ENCODE data around the gene CGN. TPM values are rescaled to one million over a fixed set of nuclear protein-coding genes. Genes with fewer than 3 reads are reported as not detected.

The CGN gene
- total and polyA plus RNA-seq, 2 donors (not counting 1 experiment from before 2014, with no cell fraction given): 0.22 to 0.81 TPM

- Histone ChIP-seq H3K4me3 (ENCODE audit: control extremely low read depth in 1 of 5, extremely low read depth in 1 of 5, insufficient read depth in 1 of 5, low read depth in 2 of 5, low read length in 4 of 5) (no peak overlapping the region), H3K36me3 (replicated peaks in 1 of 2; ENCODE audit: control extremely low read depth in 1 of 2, control insufficient read depth in 1 of 2, extremely low read depth in 1 of 2, insufficient read depth in 2 of 2, low read length in 1 of 2) (no peaks in the 10 kb centered on the region), H3K79me2 (ENCODE audit: control insufficient read depth, insufficient read depth, low read length) (no peaks in the 10 kb centered on the region), H3K27ac (ENCODE audit: low read length in 2 of 2) (no peak overlapping the region), H3K4me2 (replicated peaks; ENCODE audit: low read depth, low read length, poor library complexity, severe bottlenecking) (no peak overlapping the region), H3K4me1 (ENCODE audit: control insufficient read depth in 2 of 2, insufficient read depth in 2 of 2, low read length in 2 of 2) (peaks cover 0 to 12% of the 10 kb centered on the region in 2 donors), H3K27me3 (replicated peaks in 1 of 4; ENCODE audit: control extremely low read depth in 1 of 4, control insufficient read depth in 3 of 4, insufficient read depth in 4 of 4, low read length in 3 of 4) (no peaks in the 10 kb centered on the region), H2AFZ (ENCODE audit: insufficient read depth, low read depth, low read length, poor library complexity, severe bottlenecking) (peak overlapping the region; percentile 25), H4K20me1 (ENCODE audit: control insufficient read depth, insufficient read depth, low read length, poor library complexity, severe bottlenecking) (no peaks in the 10 kb centered on the region), H3K9ac (ENCODE audit: low read length) (no peak overlapping the region), H3K9me3 (ENCODE audit: control extremely low read depth in 1 of 3, control insufficient read depth in 2 of 3, insufficient read depth in 1 of 3, low read length in 2 of 3) (no peaks in the 10 kb centered on the region)
- TF ChIP-seq CTCF (IDR thresholded peaks at IDR 0.05): no peak
- no peak for TF ChIP-seq EZH2 (IDR thresholded peaks at IDR 0.05; ENCODE audit: borderline replicate concordance, insufficient read depth, low read depth, low read length, poor library complexity, severe bottlenecking)
- ATAC-seq (ENCODE audit: low read depth) (no peak), DNase-seq (no peak)
- Mint-ChIP-seq H3K27ac (no peak overlapping the region), H3K4me1 (peaks cover 7% of the 10 kb centered on the region), H3K27me3 (peaks cover 5% of the 10 kb centered on the region), H3K9me3 (ENCODE audit: insufficient read depth) (no peaks in the 10 kb centered on the region), H3K4me3 (peak overlapping the region; percentile 0)
- ChIA-PET POLR2A (no interaction called here), CTCF (interaction anchor here (0.7 to 1.3 kb wide), 5 partner anchors 10 to 524 kb away, joined by 3 to 8 read pairs (median 4); no protein-coding TSS in a partner anchor)
- intact Hi-C loops (cut with micrococcal nuclease): no loop called here
- no CpG with 5 or more reads among the region's 3 CpGs for WGBS (ENCODE audit: insufficient coverage)
Observed at GRCh38 chr1:151474745-151475144, 36.4 kb upstream of the CGN start.

- Histone ChIP-seq H3K79me2 (ENCODE audit: control insufficient read depth, insufficient read depth, low read length) (no peaks in the 10 kb centered on the region), H3K27me3 (replicated peaks in 1 of 4; ENCODE audit: control extremely low read depth in 1 of 4, control insufficient read depth in 3 of 4, insufficient read depth in 4 of 4, low read length in 3 of 4) (no peaks in the 10 kb centered on the region), H3K4me2 (replicated peaks; ENCODE audit: low read depth, low read length, poor library complexity, severe bottlenecking) (no peak overlapping the region), H3K36me3 (replicated peaks in 1 of 2; ENCODE audit: control extremely low read depth in 1 of 2, control insufficient read depth in 1 of 2, extremely low read depth in 1 of 2, insufficient read depth in 2 of 2, low read length in 1 of 2) (no peaks in the 10 kb centered on the region), H3K9me3 (ENCODE audit: control extremely low read depth in 1 of 3, control insufficient read depth in 2 of 3, insufficient read depth in 1 of 3, low read length in 2 of 3) (no peaks in the 10 kb centered on the region), H4K20me1 (ENCODE audit: control insufficient read depth, insufficient read depth, low read length, poor library complexity, severe bottlenecking) (no peaks in the 10 kb centered on the region), H2AFZ (ENCODE audit: insufficient read depth, low read depth, low read length, poor library complexity, severe bottlenecking) (peak overlapping the region; percentile 25), H3K4me3 (ENCODE audit: control extremely low read depth in 1 of 5, extremely low read depth in 1 of 5, insufficient read depth in 1 of 5, low read depth in 2 of 5, low read length in 4 of 5) (no peak overlapping the region), H3K4me1 (ENCODE audit: control insufficient read depth in 2 of 2, insufficient read depth in 2 of 2, low read length in 2 of 2) (peaks cover 0 to 12% of the 10 kb centered on the region in 2 donors), H3K9ac (ENCODE audit: low read length) (no peak overlapping the region), H3K27ac (ENCODE audit: low read length in 2 of 2) (no peak overlapping the region)
- POLR2A ChIA-PET: no interaction called here
- CTCF ChIA-PET: interaction anchor here (0.7 to 1.3 kb wide), 5 partner anchors 11 to 524 kb away, joined by 3 to 8 read pairs (median 4); no protein-coding TSS in a partner anchor
- DNase-seq (no peak), ATAC-seq (ENCODE audit: low read depth) (no peak)
- H3K27ac Mint-ChIP-seq: no peak overlapping the region
- no CpG with 5 or more reads among the region's 1 CpG for WGBS (ENCODE audit: insufficient coverage)
- peaks cover 5% of the 10 kb centered on the region for H3K27me3 Mint-ChIP-seq
- peak overlapping the region; percentile 0 for H3K4me3 Mint-ChIP-seq
- peaks cover 7% of the 10 kb centered on the region for H3K4me1 Mint-ChIP-seq
- H3K9me3 Mint-ChIP-seq (ENCODE audit: insufficient read depth): no peaks in the 10 kb centered on the region
- intact Hi-C loops (cut with micrococcal nuclease): no loop called here
- TF ChIP-seq CTCF (IDR thresholded peaks at IDR 0.05) (no peak), EZH2 (IDR thresholded peaks at IDR 0.05; ENCODE audit: borderline replicate concordance, insufficient read depth, low read depth, low read length, poor library complexity, severe bottlenecking) (no peak)
Observed at GRCh38 chr1:151475175-151475574, 36.0 kb upstream of the CGN start.
